SU-DHL-6 (cell line): ENCODE results near the gene TMC1.

ENCODE experiments used
- H2AFZ ChIP-seq: fragments of 200-600 bp; sonication (generic); 2 replicates; pipeline ENCODE4 v1.6.1; 2014; ENCODE audit warnings: low read depth, mild to moderate bottlenecking, moderate library complexity, mixed read lengths, antibody characterized with exemption, low read length; ENCODE audit not compliant: severe bottlenecking
- H3F3A ChIP-seq: fragments of 200-600 bp; shearing (Covaris generic); 2 replicates; pipeline ENCODE4 v1.6.0; 2016; ENCODE audit warnings: antibody characterized with exemption, mild to moderate bottlenecking; ENCODE audit not compliant: insufficient read depth
- H3K27ac ChIP-seq: fragments of 200-600 bp; sonication (generic); 2 replicates; pipeline ENCODE4 v1.5.1; 2016; ENCODE audit warnings: low read depth, mild to moderate bottlenecking, low read length, moderate library complexity, mixed read lengths
- H3K27me3 ChIP-seq: fragments of 200-600 bp; sonication (generic), shearing (Covaris generic); 2 replicates; pipeline ENCODE4 v1.6.0; 2014; ENCODE audit warnings: mild to moderate bottlenecking, low read length
- H3K36me3 ChIP-seq: fragments of 200-600 bp; sonication (generic); 2 replicates; pipeline ENCODE4 v1.6.1; 2014; ENCODE audit warnings: mild to moderate bottlenecking, low read length, mixed read lengths
- H3K4me2 ChIP-seq: fragments of 300-600, 200-600 bp; shearing (Covaris generic), sonication (generic); 2 replicates; pipeline ENCODE4 v1.6.0; 2014; ENCODE audit warnings: low read length, low read depth, mild to moderate bottlenecking; ENCODE audit not compliant: poor library complexity, severe bottlenecking
- H3K4me3 ChIP-seq: fragments of 200-600 bp; sonication (generic); 2 replicates; pipeline ENCODE4 v1.5.1; 2014; ENCODE audit warnings: antibody characterized with exemption, low read length, mild to moderate bottlenecking, mixed read lengths; ENCODE audit not compliant: insufficient read depth, poor library complexity, severe bottlenecking
- H3K79me2 ChIP-seq: fragments of 200-600 bp; sonication (generic); 2 replicates; pipeline ENCODE4 v1.6.1; 2014; ENCODE audit warnings: mild to moderate bottlenecking, low read length, moderate library complexity; ENCODE audit not compliant: insufficient read depth
- H3K9ac ChIP-seq: fragments of 200-600 bp; sonication (generic); 2 replicates; pipeline ENCODE4 v1.7.0; 2014; ENCODE audit warnings: mild to moderate bottlenecking, low read length
- H3K9me2 ChIP-seq: fragments of 200-600 bp; sonication (generic); replicated peaks from 2 replicates; pipeline ENCODE4 v1.6.1; 2014; ENCODE audit warnings: low read length; ENCODE audit not compliant: insufficient read depth
- H3K9me3 ChIP-seq: fragments of 200-600 bp; sonication (generic); 2 replicates; pipeline ENCODE4 v1.6.1; 2014; ENCODE audit warnings: low read length, mixed read lengths; ENCODE audit not compliant: insufficient read depth
- H4K20me1 ChIP-seq: fragments of 200-600 bp; sonication (generic); 2 replicates; pipeline ENCODE4 v1.6.1; 2014; ENCODE audit warnings: low read depth, mild to moderate bottlenecking, antibody characterized with exemption, low read length, moderate library complexity, mixed read lengths
- CTCF ChIP-seq: fragments of 200-600 bp; sonication (generic); IDR thresholded peaks from one replicate; pipeline ENCODE4 v1.5.1; 2017; ENCODE audit warnings: antibody characterized with exemption, mild to moderate bottlenecking, low read length, moderate library complexity; ENCODE audit not compliant: insufficient read depth, poor library complexity, severe bottlenecking
- EZH2phosphoT487 ChIP-seq: fragments of 200-600 bp; sonication (generic), shearing (Covaris generic); conservative IDR thresholded peaks from 2 replicates; pipeline ENCODE4 v1.6.1; 2018; ENCODE audit warnings: mild to moderate bottlenecking, antibody characterized with exemption, low read length, moderate library complexity, mixed read lengths

The TMC1 gene

GRCh38 chr9:72818385-72818784 is 297.0 kb downstream of the TMC1 start:
- Histone ChIP-seq H3F3A (no peaks in the 10 kb centered on the region), H3K9me2 (no peaks in the 10 kb centered on the region), H3K27me3 (no peaks in the 10 kb centered on the region), H3K27ac (no peak overlapping the region), H3K4me2 (no peak overlapping the region), H3K79me2 (no peaks in the 10 kb centered on the region), H3K9ac (no peak overlapping the region), H3K9me3 (no peaks in the 10 kb centered on the region), H3K4me3 (no peak overlapping the region), H3K36me3 (no peaks in the 10 kb centered on the region), H2AFZ (no peak overlapping the region), H4K20me1 (no peaks in the 10 kb centered on the region)
- no peak for TF ChIP-seq CTCF
- no peak for TF ChIP-seq EZH2phosphoT487

GRCh38 chr9:72823971-72824370 is 302.6 kb downstream of the TMC1 start:
- H4K20me1 ChIP-seq: no peaks in the 10 kb centered on the region
- no peaks in the 10 kb centered on the region for H3K79me2 ChIP-seq
- no peaks in the 10 kb centered on the region for H3K27me3 ChIP-seq
- no peak overlapping the region for H3K27ac ChIP-seq
- H3K9me2 ChIP-seq: no peaks in the 10 kb centered on the region
- no peaks in the 10 kb centered on the region for H3K9me3 ChIP-seq
- H2AFZ ChIP-seq: no peak overlapping the region
- TF ChIP-seq EZH2phosphoT487 (no peak), CTCF (no peak)
- H3K4me2 ChIP-seq: no peak overlapping the region
- no peak overlapping the region for H3K9ac ChIP-seq
- no peaks in the 10 kb centered on the region for H3K36me3 ChIP-seq
- no peak overlapping the region for H3K4me3 ChIP-seq
- H3F3A ChIP-seq: no peaks in the 10 kb centered on the region

- no peaks in the 10 kb centered on the region for H4K20me1 ChIP-seq
These were observed 305.9 kb downstream of the TMC1 start for GRCh38 chr9:72826996-72827949.

More at GRCh38 chr9:72826996-72827949, 305.9 kb downstream of the TMC1 start:
- no peaks in the 10 kb centered on the region for H3K9me2 ChIP-seq
- H2AFZ ChIP-seq: no peak overlapping the region
- H3K79me2 ChIP-seq: no peaks in the 10 kb centered on the region
- H3K9ac ChIP-seq: no peak overlapping the region
- H3K36me3 ChIP-seq: no peaks in the 10 kb centered on the region
- no peaks in the 10 kb centered on the region for H3K9me3 ChIP-seq
- H3K4me3 ChIP-seq: no peak overlapping the region
- no peak for TF ChIP-seq EZH2phosphoT487
- H3K27me3 ChIP-seq: no peaks in the 10 kb centered on the region
- no peaks in the 10 kb centered on the region for H3F3A ChIP-seq
- H3K4me2 ChIP-seq: no peak overlapping the region
- H3K27ac ChIP-seq: no peak overlapping the region
